Body of pancreas (tissue), 4 donors: ENCODE data around the gene POU3F1. TPM values are rescaled to one million over a fixed set of nuclear protein-coding genes. Genes with fewer than 3 reads are reported as not detected.

Source experiments
- ATAC-seq: fragments of 150-250 bp; one replicate; pipeline ENCODE4 v1.9.1; 2016
- DNase-seq, 4 donors: peaks; one replicate each; pipeline ENCODE4 v3.0.0-alpha.2; 2019
- H3K27ac ChIP-seq, 4 donors: fragments of 200-600 bp; sonication (generic); 1 replicate in 3 of 4; 2 replicates in 1 of 4; pipeline versions ENCODE4 v1.5.1 to v1.6.1; 2016 to 2019; ENCODE audit warnings: mild to moderate bottlenecking in 1 of 4, mixed read lengths in 1 of 4, moderate library complexity in 1 of 4
- H3K27me3 ChIP-seq, 2 donors: fragments of 200-600 bp; sonication (generic); one replicate each; pipeline ENCODE4 v1.6.0; 2016; ENCODE audit warnings: mild to moderate bottlenecking in 1 of 2
- H3K36me3 ChIP-seq, 2 donors: fragments of 200-600 bp; sonication (generic); replicated peaks in 1 of 2; 2 replicates each; pipeline ENCODE4 v1.5.1; 2016; ENCODE audit warnings: low read depth in 2 of 2; ENCODE audit not compliant: insufficient read depth in 1 of 2
- H3K4me1 ChIP-seq: fragments of 200-600 bp; sonication (generic); one replicate; pipeline ENCODE4 v1.6.0; 2016
- H3K4me3 ChIP-seq, 2 donors: fragments of 200-600 bp; sonication (generic); 1 replicate in 1 of 2; 2 replicates in 1 of 2; pipeline ENCODE4 v1.5.1; 2016 to 2019
- H3K9me3 ChIP-seq, 3 donors: fragments of 200-600 bp; sonication (generic); 1 replicate in 2 of 3; 2 replicates in 1 of 3; pipeline ENCODE4 v1.5.1; 2016
- POLR2A ChIP-seq, 3 donors: fragments of 450-650 bp; IDR thresholded peaks; one replicate each; pipeline ENCODE4 v1.6.1; 2016; ENCODE audit warnings: antibody characterized with exemption in 3 of 3, mild to moderate bottlenecking in 2 of 3
- WGBS, 2 donors: methylation state at CpG; one replicate each; pipeline ENCODE4 v1.1.5; 2017; 5-methylcytosine and 5-hydroxymethylcytosine counted together
- intact Hi-C: fragments of 100-400 bp; cut with DNase I; formaldehyde crosslinking; loops from one replicate; pipeline ENCODE4 v1.15.1; 2023
- total RNA-seq, 2 donors: library from RNA; depleted of rRNA; stranded (reverse); fragments of >200 nt; gene quantifications; one replicate each; pipeline ENCODE4 v1.1.0, GENCODE V29; 2016
- TF ChIP-seq, protein P1 (sequence below), 7 experiments: fragments of 450-650 bp in 4 of 7; fragments of 200-600 bp in 3 of 7; sonication (generic) in 3 of 7; IDR thresholded peaks; one replicate each; pipeline ENCODE4 v1.5.1; 2016 to 2019; ENCODE audit warnings: antibody characterized with exemption in 7 of 7

The POU3F1 gene
- total RNA-seq, 2 donors from 2014 or later: not detected

DNA sequence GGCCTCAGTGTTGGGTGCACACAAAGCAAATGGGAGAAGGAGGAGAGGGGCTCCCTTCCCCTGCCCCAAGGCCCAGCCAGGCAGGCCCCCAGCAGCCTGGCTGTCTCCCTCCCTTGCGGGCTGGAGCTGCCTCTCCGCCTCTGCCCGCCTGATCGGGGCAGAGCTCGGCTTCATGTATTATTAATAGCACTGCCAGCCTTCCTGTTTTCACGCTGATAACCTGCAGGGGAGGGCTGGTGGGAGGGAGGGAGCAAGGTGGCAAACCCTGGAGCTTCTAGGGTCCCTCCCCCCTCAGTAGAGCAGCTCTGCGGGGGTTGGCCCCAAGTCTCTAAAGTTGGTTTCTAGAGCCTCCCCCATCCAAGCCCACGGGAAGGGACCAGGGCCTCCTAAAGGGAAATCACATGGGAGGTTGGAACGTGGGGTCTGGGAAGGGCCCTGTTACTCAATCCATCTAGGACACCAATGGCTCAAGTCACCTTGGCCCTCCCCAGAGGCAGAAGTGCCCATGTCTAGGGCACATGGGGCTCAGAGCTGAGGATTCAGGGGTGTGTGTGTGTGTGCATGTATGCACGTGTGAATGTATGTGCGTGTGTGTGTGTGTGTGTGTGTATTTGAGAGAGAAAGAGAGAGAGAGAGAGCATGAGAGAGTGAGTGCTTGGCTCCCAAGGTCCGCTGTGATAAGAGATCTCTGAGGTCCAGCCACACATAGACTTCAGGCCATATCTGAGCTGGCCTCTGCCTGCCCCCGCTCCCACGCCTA is 21.8 kb upstream of the POU3F1 start:
- Histone ChIP-seq H3K4me1 (no peaks in the 10 kb centered on the region), H3K36me3 (no peaks in the 10 kb centered on the region), H3K27ac (no peak overlapping the region), H3K4me3 (no peak overlapping the region), H3K27me3 (no peaks in the 10 kb centered on the region), H3K9me3 (no peaks in the 10 kb centered on the region)
- intact Hi-C loops: no loop called here
- ATAC-seq: no peak
- no peak for DNase-seq
- TF ChIP-seq, protein P1, sequence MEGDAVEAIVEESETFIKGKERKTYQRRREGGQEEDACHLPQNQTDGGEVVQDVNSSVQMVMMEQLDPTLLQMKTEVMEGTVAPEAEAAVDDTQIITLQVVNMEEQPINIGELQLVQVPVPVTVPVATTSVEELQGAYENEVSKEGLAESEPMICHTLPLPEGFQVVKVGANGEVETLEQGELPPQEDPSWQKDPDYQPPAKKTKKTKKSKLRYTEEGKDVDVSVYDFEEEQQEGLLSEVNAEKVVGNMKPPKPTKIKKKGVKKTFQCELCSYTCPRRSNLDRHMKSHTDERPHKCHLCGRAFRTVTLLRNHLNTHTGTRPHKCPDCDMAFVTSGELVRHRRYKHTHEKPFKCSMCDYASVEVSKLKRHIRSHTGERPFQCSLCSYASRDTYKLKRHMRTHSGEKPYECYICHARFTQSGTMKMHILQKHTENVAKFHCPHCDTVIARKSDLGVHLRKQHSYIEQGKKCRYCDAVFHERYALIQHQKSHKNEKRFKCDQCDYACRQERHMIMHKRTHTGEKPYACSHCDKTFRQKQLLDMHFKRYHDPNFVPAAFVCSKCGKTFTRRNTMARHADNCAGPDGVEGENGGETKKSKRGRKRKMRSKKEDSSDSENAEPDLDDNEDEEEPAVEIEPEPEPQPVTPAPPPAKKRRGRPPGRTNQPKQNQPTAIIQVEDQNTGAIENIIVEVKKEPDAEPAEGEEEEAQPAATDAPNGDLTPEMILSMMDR (IDR thresholded peaks at IDR 0.05): no peak
- TF ChIP-seq POLR2A (IDR thresholded peaks at IDR 0.05): no peak
- WGBS, 2 donors: 40 to 48% methylated on average over 12 to 14 of the region's 14 CpGs

DNA sequence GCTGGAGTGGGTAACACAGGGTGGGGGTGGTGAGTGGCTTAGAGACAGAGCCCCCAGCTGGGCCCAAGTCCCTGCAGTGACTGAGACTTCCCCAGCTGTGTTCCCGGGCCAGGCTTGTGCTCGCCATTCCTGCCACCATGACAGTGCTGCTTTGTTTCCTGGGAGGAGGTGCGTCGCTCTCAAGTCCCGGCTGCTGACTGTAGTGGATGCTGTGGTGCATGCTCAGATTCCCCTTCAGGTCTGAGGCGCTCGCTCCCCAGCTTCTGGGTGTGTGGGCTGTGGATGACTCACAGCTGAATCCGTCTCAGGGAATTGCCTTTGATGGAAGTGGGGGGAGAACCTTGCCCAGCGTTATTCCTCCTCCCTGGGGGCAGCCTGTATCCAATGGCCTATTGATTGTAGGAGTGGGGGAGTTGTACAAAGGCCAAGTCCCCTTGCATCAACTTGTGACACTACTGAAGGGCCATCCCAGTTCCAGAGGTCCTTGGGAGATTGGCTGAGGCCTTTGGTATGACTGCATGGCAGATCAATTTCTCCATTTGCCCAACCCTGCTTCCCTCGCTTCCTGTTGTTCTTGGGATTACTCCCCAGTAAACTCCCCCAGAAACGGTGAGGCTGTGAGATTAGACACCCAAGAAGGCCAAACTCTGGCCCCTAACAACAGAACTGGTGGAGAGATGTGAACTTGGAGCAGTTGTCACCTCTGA is 17.8 kb upstream of the POU3F1 start:
- 76 to 85% methylated on average over 4 to 11 of the region's 11 CpGs for WGBS, 2 donors
- TF ChIP-seq, protein P1 (IDR thresholded peaks at IDR 0.05): no peak
- no peak for ATAC-seq
- no peaks in the 10 kb centered on the region for H3K36me3 ChIP-seq
- H3K27me3 ChIP-seq: no peaks in the 10 kb centered on the region
- H3K4me3 ChIP-seq: no peak overlapping the region
- DNase-seq: no peak
- peaks cover 6% of the 10 kb centered on the region for H3K4me1 ChIP-seq
- H3K27ac ChIP-seq: no peak overlapping the region
- intact Hi-C loops: no loop called here
- H3K9me3 ChIP-seq: no peaks in the 10 kb centered on the region

DNA sequence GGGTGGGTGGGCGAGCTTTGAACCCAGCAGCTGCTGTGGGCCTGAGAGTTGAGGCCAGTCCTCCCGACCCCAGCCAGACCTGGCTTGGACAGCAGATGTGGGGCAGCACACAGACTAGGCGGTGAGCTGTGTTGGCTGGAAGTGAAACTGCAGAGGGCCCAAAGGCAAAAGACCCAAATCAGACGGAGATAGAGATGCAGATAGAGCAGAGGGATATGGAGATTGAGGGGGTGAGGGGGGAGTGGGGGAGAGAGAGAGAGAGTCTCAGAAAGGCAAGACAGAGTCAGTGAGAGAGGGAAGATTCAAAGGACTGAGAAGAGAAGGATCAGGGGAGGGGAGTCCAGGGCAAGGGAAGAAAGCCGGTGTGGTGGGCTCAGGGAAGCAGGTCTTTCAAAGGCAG is 17.0 kb upstream of the POU3F1 start:
- intact Hi-C loops: no loop called here
- peaks cover 6% of the 10 kb centered on the region for H3K4me1 ChIP-seq
- no peak overlapping the region for H3K27ac ChIP-seq
- no peak overlapping the region for H3K4me3 ChIP-seq
- 70 to 78% methylated on average over 5 of the region's 5 CpGs for WGBS, 2 donors
- TF ChIP-seq, protein P1 (IDR thresholded peaks at IDR 0.05): no peak
- no peak for TF ChIP-seq POLR2A (IDR thresholded peaks at IDR 0.05)
- H3K36me3 ChIP-seq: no peaks in the 10 kb centered on the region
- no peaks in the 10 kb centered on the region for H3K27me3 ChIP-seq
- DNase-seq: no peak
- no peak for ATAC-seq
- no peaks in the 10 kb centered on the region for H3K9me3 ChIP-seq

DNA sequence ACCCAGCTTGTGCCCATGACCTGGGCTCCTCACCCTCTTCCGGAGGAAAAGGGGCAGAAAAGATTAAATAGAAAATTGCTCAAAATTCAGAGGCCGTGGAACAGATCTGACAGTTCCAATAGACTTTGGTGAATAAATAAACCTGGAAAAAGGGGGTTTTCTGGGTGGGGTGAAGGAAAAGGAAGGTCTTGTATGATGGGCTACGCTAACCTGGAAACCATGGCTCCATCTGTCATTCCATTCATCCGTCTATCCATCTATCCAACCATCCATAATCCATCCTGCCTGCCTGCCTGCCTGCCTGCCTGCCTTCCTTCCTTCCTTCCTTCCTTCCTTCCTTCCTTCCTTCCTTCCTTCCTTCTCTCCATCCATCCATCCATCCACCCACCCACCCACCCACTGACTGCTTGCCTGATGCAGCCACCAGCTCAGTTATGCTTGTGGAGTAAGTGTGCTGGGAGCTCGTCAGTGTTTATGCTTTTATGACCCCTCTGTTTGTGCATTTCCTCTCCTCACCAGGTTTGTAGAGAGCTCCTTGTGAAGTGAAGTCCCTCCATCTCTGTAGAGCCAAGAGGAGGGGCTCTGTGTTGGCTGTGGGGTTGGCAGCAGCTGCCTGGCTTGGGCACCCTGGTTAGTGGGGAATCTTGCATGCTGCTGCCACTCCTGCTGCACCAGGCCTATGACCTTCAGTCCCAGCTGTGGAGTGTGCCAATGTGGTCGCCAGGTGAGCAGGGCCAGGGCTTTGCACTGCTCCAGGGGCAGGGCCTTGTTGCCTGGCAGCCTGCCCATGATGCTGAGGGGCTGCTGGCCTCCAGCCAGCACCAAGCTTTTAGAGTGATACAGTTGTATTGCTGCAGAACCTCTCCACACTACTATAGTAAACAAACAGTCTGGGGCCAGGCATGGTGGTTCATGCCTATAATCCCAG is 16.0 kb upstream of the POU3F1 start:
- DNase-seq (no peak), ATAC-seq (no peak)
- Histone ChIP-seq H3K27ac (no peak overlapping the region), H3K4me1 (peaks cover 6% of the 10 kb centered on the region), H3K4me3 (no peak overlapping the region), H3K9me3 (no peaks in the 10 kb centered on the region), H3K27me3 (no peaks in the 10 kb centered on the region), H3K36me3 (no peaks in the 10 kb centered on the region)
- intact Hi-C loops: no loop called here
- TF ChIP-seq POLR2A (IDR thresholded peaks at IDR 0.05): no peak
- TF ChIP-seq, protein P1 (IDR thresholded peaks at IDR 0.05): no peak
- 77 to 87% methylated on average over 5 to 6 of the region's 6 CpGs for WGBS, 2 donors
